Stimulated activated naive CD8-positive, alpha-beta T cell treated with anti-CD3 and anti-CD28 coated beads, Interleukin-15, amount 100 ng/mL, for 72 hours (primary cell): Measurements from ENCODE around the gene EIF4A3.

Experiments used
- ATAC-seq: fragments of 150-1000 bp; cut with Tn5 transposase; 2 replicates; pipeline ENCODE4 v1.10.0; 2021; ENCODE audit warnings: mild to moderate bottlenecking, moderate library complexity
- DNase-seq, 2 donors: peaks; one replicate each; pipeline ENCODE4 v3.0.0; 2021 to 2022
- H3K27ac Mint-ChIP-seq, 2 donors: one replicate each; pipeline ENCODE4 v1.8.0; 2022; ENCODE audit warnings: mild to moderate bottlenecking in 2 of 2, mixed read lengths in 2 of 2, moderate library complexity in 2 of 2
- H3K27me3 Mint-ChIP-seq: one replicate; pipeline ENCODE4 v1.8.0; 2022; ENCODE audit warnings: mixed read lengths
- H3K4me1 Mint-ChIP-seq: one replicate; pipeline ENCODE4 v1.8.0; 2022; ENCODE audit warnings: mild to moderate bottlenecking, mixed read lengths
- H3K4me3 Mint-ChIP-seq, 2 donors: one replicate each; pipeline ENCODE4 v1.8.0; 2022; ENCODE audit warnings: mild to moderate bottlenecking in 2 of 2, mixed read lengths in 2 of 2, moderate library complexity in 1 of 2
- H3K9me3 Mint-ChIP-seq, 2 donors: one replicate each; pipeline ENCODE4 v1.8.0; 2022; ENCODE audit warnings: mixed read lengths in 2 of 2

The EIF4A3 gene

GRCh38 chr17:80147035-80147822 lies at the start of gene EIF4A3:
Gene EIF4A3, minus strand, starts transcription at chr17:80147128. Its CDS starts 167 bp downstream, at chr17:80146961.
- Mint-ChIP-seq H3K27me3 (no peaks in the 10 kb centered on the region), H3K9me3 (peaks cover 0 to 5% of the 10 kb centered on the region in 2 donors), H3K27ac (peak within 1 kb of the TSS; percentile 98 to 99), H3K4me3 (peak within 1 kb of the TSS; percentile 87 to 93), H3K4me1 (peaks cover 49% of the 10 kb centered on the region)
- peak; percentile 96 to 98 for DNase-seq
- peak; percentile 96 for ATAC-seq

DNA sequence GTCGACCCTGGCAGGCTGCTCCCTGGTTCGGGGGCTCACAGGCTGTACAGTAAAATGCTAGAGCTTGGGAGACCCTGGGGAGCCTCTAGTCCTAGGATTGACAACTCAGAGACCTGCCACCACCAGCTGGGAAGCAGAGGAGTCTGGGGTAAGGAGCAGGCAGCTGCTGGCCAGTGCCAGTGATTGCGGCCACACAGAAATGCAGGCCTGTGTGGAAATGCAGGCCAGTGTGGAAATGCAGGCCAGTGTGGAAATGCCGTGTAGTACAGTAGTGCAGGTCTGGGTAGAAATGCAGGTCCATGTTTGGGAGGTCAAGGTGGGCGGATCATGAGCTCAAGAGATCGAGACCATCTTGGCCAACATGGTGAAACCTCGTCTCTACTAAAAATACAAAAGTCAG lies 49.7 kb upstream of the EIF4A3 start:
- H3K27me3 Mint-ChIP-seq, result peaks cover 8% of the 10 kb centered on the region
- H3K4me3 Mint-ChIP-seq, result no peak overlapping the region
- H3K4me1 Mint-ChIP-seq, result peaks cover 6% of the 10 kb centered on the region
- no peak for ATAC-seq
- no peak overlapping the region for H3K27ac Mint-ChIP-seq
- H3K9me3 Mint-ChIP-seq, result peaks cover 0 to 7% of the 10 kb centered on the region in 2 donors
- DNase-seq, result no peak

DNA sequence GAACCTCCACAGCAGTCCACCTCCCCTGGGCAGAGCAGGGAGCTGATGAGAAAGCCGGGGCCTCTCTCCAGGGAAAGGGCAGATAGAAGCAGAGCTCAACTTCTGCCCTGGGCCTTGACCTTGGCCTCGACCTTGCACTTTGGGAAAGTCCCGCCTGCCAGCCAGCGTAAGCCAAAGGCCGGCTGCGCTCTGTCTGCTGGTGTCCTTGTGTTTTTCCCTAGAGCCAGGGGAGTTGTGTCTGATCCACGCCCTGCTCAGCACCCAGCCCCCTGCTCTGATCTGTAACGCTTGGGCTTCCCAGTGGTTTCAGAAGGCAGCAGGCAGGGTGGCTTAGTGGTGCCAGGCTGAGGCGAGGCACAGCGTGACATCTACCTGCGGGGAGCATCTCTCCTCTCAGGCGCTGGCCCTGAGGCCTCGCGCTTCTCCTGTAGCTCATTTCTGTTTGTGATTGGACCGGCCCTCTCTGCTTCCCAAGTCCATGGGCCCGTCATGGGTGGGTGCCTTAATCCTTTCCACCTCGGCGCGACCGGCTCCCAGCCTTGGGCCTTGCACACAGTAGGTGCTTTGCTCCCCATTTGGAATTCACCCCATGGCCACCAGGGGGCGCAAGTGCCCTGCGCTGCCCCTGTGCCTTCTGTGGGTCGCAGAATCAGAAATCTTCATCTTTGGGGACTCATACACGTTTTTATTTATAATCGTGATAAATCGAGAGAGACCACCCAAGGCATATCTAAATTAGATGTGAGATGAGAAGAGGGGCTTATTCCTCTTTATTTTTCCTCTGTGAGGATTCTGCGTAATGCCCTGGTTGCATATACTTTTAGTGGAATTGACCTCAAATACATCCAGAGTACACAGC lies 49.0 kb upstream of the EIF4A3 start:
- Mint-ChIP-seq H3K27ac (no peak overlapping the region), H3K4me3 (no peak overlapping the region), H3K4me1 (peaks cover 6% of the 10 kb centered on the region), H3K9me3 (peaks cover 0 to 7% of the 10 kb centered on the region in 2 donors), H3K27me3 (peaks cover 16% of the 10 kb centered on the region)
- DNase-seq (peak; percentile 46 to 49), ATAC-seq (peak; percentile 51)

DNA sequence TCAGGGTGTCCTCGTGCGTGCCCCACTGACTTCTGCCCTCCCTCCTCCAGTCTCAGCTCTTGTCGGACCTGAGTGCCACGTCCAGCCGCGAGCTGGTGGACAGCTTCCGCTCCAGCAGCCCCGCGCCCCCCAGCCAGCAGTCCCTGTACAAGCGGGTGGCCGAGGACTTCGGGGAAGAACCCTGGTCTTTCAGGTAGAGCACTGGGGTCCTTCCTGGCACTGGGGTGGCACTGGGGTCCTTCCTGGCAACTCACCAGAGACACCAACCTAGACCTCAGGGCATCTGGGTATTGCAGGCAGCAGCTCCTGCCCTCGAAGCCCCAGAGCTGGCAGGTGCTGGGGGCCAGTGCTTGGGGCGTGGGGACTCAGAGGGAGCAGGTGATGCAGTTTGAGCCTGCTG lies 48.2 kb upstream of the EIF4A3 start:
- ATAC-seq, result no peak
- no peak overlapping the region for H3K4me3 Mint-ChIP-seq
- H3K4me1 Mint-ChIP-seq, result peaks cover 6% of the 10 kb centered on the region
- H3K27ac Mint-ChIP-seq, result peak overlapping the region in 1 of 2 donors; percentile 74
- peaks cover 20% of the 10 kb centered on the region for H3K27me3 Mint-ChIP-seq
- H3K9me3 Mint-ChIP-seq, result peaks cover 0 to 7% of the 10 kb centered on the region in 2 donors
- no peak for DNase-seq

GRCh38 chr17:80191865-80192661 lies 45.1 kb upstream of the EIF4A3 start:
- H3K9me3 Mint-ChIP-seq, result peaks cover 0 to 7% of the 10 kb centered on the region in 2 donors
- H3K4me1 Mint-ChIP-seq, result peaks cover 6% of the 10 kb centered on the region
- DNase-seq (no peak), ATAC-seq (no peak)
- no peak overlapping the region for H3K27ac Mint-ChIP-seq
- no peak overlapping the region for H3K4me3 Mint-ChIP-seq
- peaks cover 20% of the 10 kb centered on the region for H3K27me3 Mint-ChIP-seq

- no peak overlapping the region for H3K27ac Mint-ChIP-seq
- H3K4me1 Mint-ChIP-seq, result peaks cover 4% of the 10 kb centered on the region
- no peak for ATAC-seq
- peaks cover 0 to 7% of the 10 kb centered on the region in 2 donors for H3K9me3 Mint-ChIP-seq
- peaks cover 20% of the 10 kb centered on the region for H3K27me3 Mint-ChIP-seq
- no peak for DNase-seq
- no peak overlapping the region for H3K4me3 Mint-ChIP-seq
These were observed 44.3 kb upstream of the EIF4A3 start for GRCh38 chr17:80191192-80191591.

DNA sequence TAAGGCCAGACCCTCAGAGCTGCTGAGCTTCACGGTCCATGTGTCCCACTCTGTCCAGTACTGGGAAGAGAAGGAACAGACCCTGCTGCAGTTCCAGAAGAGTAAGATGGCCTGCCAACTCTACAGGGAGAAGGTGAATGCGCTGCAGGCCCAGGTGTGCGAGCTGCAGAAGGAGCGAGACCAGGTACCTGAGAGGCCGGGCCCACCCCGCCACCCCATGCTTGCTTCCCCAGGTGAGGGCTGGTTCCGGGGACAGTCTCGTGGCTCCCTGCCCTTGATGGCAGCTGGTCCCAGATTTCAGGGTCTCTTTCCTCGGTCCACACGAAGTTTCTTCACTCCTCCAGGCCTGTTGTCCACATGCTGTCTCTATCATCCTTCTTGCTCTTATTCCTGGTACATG lies 43.8 kb upstream of the EIF4A3 start:
- ATAC-seq (no peak), DNase-seq (no peak)
- H3K9me3 Mint-ChIP-seq, result peaks cover 0 to 7% of the 10 kb centered on the region in 2 donors
- H3K4me3 Mint-ChIP-seq, result no peak overlapping the region
- peaks cover 20% of the 10 kb centered on the region for H3K27me3 Mint-ChIP-seq
- H3K27ac Mint-ChIP-seq, result no peak overlapping the region
- no peaks in the 10 kb centered on the region for H3K4me1 Mint-ChIP-seq

DNA sequence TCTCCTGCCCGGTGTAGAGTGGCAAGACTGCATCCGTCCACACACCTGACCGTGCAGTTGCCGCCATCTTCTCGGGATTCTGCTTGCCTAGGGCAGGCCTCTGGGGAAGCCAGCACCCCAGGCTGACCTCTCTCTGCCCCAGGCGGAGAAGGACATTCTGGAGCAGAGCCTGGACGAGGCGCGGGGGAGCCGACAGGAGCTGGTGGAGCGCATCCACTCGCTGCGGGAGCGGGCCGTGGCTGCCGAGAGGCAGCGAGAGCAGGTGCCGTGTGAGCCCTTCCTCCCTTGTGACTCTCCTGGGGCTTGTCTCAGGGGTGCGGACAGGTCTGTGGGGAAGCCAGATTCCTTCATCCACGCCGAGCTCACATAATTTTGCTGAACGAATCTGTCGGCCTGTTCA lies 42.7 kb upstream of the EIF4A3 start:
- Mint-ChIP-seq H3K27ac (peak overlapping the region in 1 of 2 donors; percentile 81), H3K9me3 (peaks cover 0 to 5% of the 10 kb centered on the region in 2 donors), H3K27me3 (peaks cover 20% of the 10 kb centered on the region), H3K4me3 (no peak overlapping the region), H3K4me1 (no peaks in the 10 kb centered on the region)
- no peak for DNase-seq
- no peak for ATAC-seq

GRCh38 chr17:80187515-80187941 lies 40.6 kb upstream of the EIF4A3 start:
- no peak for DNase-seq
- peaks cover 20% of the 10 kb centered on the region for H3K27me3 Mint-ChIP-seq
- no peaks in the 10 kb centered on the region for H3K9me3 Mint-ChIP-seq
- ATAC-seq, result no peak
- no peak overlapping the region for H3K27ac Mint-ChIP-seq
- no peaks in the 10 kb centered on the region for H3K4me1 Mint-ChIP-seq
- H3K4me3 Mint-ChIP-seq, result no peak overlapping the region

GRCh38 chr17:80187090-80187489 lies 40.2 kb upstream of the EIF4A3 start:
- DNase-seq, result no peak
- Mint-ChIP-seq H3K27ac (no peak overlapping the region), H3K9me3 (no peaks in the 10 kb centered on the region), H3K4me1 (no peaks in the 10 kb centered on the region), H3K4me3 (no peak overlapping the region), H3K27me3 (peaks cover 16% of the 10 kb centered on the region)
- no peak for ATAC-seq

DNA sequence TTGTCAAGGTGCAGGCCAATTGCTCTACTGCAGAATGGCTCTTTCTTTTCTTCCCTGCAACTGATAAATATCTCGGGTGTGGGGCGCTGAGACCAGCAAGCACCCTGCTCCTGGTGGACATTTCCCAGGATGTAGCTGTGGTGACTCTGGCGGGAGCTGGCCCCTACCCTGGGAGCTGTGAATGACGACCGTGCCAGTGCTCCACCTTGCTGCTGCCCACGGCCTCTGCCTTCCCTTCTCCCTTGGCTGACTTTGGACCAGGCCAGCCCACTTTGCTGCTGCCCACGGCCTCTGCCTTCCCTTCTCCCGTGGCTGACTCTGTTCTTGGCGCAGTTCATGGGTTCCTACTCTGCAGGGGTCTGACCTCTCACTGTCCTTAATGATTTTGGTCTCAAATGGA lies 39.0 kb upstream of the EIF4A3 start:
- no peak for ATAC-seq
- no peak for DNase-seq
- Mint-ChIP-seq H3K4me1 (no peaks in the 10 kb centered on the region), H3K27me3 (peaks cover 5% of the 10 kb centered on the region), H3K27ac (no peak overlapping the region), H3K4me3 (no peak overlapping the region), H3K9me3 (no peaks in the 10 kb centered on the region)

- Mint-ChIP-seq H3K27me3 (no peaks in the 10 kb centered on the region), H3K27ac (peak overlapping the region in 1 of 2 donors; percentile 93), H3K4me3 (no peak overlapping the region), H3K4me1 (no peaks in the 10 kb centered on the region), H3K9me3 (no peaks in the 10 kb centered on the region)
- DNase-seq, result no peak
- ATAC-seq, result no peak
These were observed 37.4 kb upstream of the EIF4A3 start for GRCh38 chr17:80184423-80184714.

DNA sequence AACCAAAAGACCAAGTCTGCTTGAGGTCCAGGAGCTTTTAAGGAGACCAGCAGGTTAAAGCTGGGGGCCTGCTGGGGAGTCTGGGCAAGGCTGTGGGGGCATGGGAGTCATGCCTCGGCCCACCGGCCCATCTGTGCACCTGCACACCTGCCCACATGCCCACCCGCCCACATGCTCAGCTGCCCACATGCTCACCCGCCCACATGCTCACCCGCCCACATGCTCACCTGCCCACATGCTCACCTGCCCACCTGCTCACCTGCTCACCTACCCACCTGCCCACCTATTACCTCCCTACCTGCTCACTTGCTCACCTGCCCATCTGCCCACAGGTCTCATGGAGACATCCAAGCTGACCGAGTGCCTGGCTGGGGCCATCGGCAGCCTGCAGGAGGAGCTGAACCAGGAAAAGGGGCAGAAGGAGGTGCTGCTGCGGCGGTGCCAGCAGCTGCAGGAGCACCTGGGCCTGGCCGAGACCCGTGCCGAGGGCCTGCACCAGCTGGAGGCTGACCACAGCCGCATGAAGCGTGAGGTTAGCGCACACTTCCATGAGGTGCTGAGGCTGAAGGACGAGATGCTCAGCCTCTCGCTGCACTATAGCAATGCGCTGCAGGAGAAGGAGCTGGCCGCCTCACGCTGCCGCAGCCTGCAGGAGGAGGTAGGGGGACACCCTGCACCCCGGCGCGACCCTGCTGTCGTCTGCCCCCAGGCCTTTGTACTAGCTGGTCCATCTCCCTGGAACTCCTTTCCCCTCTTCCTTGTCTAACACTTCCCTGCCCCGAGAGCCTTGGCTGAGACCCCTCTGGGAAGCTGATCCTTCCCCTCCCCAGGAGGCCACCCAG lies 36.9 kb upstream of the EIF4A3 start:
- Mint-ChIP-seq H3K4me1 (no peaks in the 10 kb centered on the region), H3K27ac (peak overlapping the region in 1 of 2 donors; percentile 93), H3K9me3 (no peaks in the 10 kb centered on the region), H3K27me3 (no peaks in the 10 kb centered on the region), H3K4me3 (no peak overlapping the region)
- ATAC-seq, result no peak
- DNase-seq, result no peak

GRCh38 chr17:80182845-80183223 lies 35.9 kb upstream of the EIF4A3 start:
- Mint-ChIP-seq H3K4me1 (no peaks in the 10 kb centered on the region), H3K27ac (no peak overlapping the region), H3K27me3 (no peaks in the 10 kb centered on the region), H3K4me3 (no peak overlapping the region), H3K9me3 (no peaks in the 10 kb centered on the region)
- no peak for DNase-seq
- no peak for ATAC-seq
